LNCAP (cell line): ENCODE data around the gene CMSS1.

Source experiments
- CTCF ChIP-seq: fragments of 450-650 bp; IDR thresholded peaks from 2 replicates; pipeline ENCODE4 v1.5.1; 2017; ENCODE audit warnings: mild to moderate bottlenecking

CMSS1 gene

DNA sequence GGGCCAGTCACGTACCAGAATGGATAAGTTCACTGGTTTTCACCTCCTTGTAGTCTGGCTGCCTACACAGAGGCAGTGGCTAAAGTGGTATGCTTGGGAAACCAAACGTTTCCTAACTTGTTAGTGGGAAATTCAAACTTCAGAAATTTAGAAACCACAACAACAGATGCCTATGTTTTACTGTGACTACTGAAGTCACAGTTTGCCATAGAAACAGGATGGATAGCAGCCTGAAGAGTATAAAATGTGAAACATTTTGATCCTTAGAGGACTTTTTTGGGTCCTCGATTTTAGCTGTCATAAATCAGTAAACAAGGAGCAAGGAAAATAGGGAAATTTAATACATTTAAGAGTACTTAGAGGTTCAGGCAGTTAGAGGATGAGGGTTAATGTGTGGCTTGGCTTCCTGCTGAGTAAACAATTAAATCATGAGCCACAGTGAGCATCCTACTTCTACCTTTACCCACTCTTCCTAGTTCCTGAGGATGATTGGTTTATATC lies 48.6 kb downstream of the CMSS1 start:
- no peak for TF ChIP-seq CTCF

- no peak for TF ChIP-seq CTCF
Measured at GRCh38 chr3:99867594-99868310, 50.1 kb downstream of the CMSS1 start.

DNA sequence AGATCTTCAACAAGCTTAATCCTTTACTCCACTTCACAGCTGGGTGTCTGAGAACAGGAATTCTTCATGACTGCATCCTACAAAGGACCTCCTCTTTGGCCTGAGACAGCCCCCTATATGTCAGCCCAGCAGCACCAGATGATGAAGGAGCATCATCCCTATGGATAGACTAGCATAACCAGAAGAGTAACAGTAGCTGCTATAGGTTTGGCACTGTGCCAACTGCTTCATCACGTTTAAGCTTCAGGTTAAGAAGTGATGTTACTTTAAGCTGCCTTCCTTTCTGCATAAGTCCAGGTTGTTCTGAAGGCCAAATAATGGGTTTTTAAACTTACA lies 50.6 kb downstream of the CMSS1 start:
- no peak for TF ChIP-seq CTCF

GRCh38 chr3:99869621-99870020 lies 52.0 kb downstream of the CMSS1 start:
- no peak for TF ChIP-seq CTCF

DNA sequence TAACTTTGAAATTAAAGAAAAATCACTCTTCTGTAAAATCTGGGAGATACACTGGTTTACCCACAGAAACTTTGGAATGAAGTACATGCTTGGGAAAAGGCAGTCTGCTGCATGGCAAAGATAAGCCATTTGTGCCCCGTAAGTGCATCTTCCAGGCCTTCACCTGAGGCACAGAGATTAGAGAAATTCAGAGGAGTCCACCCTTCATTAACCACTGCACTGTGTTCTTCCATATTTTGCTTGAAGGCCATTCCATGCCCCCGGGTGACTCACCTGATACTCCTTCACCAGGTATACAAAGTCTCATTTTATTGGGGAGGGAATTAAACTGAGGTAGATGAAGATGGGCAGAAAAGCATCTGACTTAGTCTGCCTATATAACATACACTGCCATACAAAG lies 53.0 kb downstream of the CMSS1 start:
- TF ChIP-seq CTCF, result no peak

DNA sequence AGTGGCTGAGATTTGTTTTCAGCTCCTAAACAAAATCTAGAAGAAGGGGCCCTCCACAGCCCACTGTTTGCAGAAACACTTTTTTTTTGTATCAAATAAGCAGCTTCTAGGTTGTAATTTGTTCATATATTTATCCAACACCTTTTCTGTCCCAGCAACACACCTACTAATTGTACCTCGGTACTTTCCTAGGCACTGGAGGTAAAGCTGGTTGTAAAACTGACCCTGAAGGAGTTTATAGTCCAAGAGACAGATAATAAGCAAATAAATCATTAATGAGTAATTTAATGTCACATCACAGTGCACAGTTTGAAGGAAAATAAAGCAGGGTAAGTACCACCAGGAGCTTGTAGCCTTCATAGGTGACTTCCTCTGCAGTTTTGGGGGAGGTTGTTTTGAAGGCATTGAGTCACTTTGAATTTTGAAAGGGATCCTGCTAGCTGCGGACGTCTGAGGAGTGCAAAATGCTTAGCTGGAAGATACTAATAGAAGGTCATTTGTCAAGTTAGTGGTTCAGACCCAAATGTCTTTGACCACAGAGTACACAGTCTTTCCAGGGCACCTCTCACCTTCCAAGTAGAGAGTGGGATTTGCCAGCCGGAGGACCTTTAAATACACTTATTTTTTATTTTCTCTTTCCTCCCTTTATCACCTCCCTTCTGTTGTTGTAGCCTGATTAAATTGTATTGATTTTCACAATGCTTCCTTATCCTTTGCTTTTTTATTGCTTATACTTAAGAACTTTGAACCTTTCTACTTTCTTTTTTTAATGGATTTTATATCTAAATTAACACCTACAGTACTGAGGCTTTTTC lies 53.8 kb downstream of the CMSS1 start:
- no peak for TF ChIP-seq CTCF

- TF ChIP-seq CTCF, result no peak
Measured at GRCh38 chr3:99872923-99873254, 55.2 kb downstream of the CMSS1 start.
